Activated CD4-positive, alpha-beta memory T cell treated with anti-CD3 and anti-CD28 coated beads, Interleukin-2, amount 10 ng/mL, durations not matched to agents 7 days and 5 days (primary cell): ENCODE measurements around the gene ARID5A. TPM values are rescaled to one million over a fixed set of nuclear protein-coding genes. Genes with fewer than 3 reads are reported as not detected.

Experiments
- CTCF ChIA-PET: fragments of 350-600 bp; sonication (Branson Sonifier 250); formaldehyde crosslinking; loops from one replicate; lab custom pipeline; 2021; ENCODE audit warnings: antibody characterized with exemption, inconsistent platforms; lab: Charles Lee
- POLR2A ChIA-PET: fragments of 350-600 bp; sonication (Branson Sonifier 250); formaldehyde crosslinking; loops from one replicate; lab custom pipeline; 2021; ENCODE audit warnings: antibody characterized with exemption; lab: Charles Lee
- DNase-seq: peaks from one replicate; pipeline ENCODE4 v3.0.0-alpha.2; 2020
- H3K27ac Mint-ChIP-seq: one replicate; pipeline ENCODE4 v1.8.0; 2021; ENCODE audit warnings: mild to moderate bottlenecking, mixed read lengths
- H3K27me3 Mint-ChIP-seq: one replicate; pipeline ENCODE4 v1.8.0; 2021; ENCODE audit warnings: mixed read lengths
- H3K36me3 Mint-ChIP-seq: one replicate; pipeline ENCODE4 v1.8.0; 2021; ENCODE audit warnings: low read depth, mixed read lengths
- H3K4me1 Mint-ChIP-seq: one replicate; pipeline ENCODE4 v1.8.0; 2021; ENCODE audit warnings: mixed read lengths
- H3K4me3 Mint-ChIP-seq: one replicate; pipeline ENCODE4 v1.8.0; 2021; ENCODE audit warnings: mild to moderate bottlenecking, mixed read lengths
- H3K9me3 Mint-ChIP-seq: one replicate; pipeline ENCODE4 v1.8.0; 2021; ENCODE audit warnings: mixed read lengths
- total RNA-seq, 2 experiments: library from RNA; stranded (reverse); gene quantifications; one replicate each; pipeline ENCODE4 v1.2.3, GENCODE V29; 2021

Gene ARID5A
- total RNA-seq, 2 experiments from 2014 or later: 80.0 to 86.8 TPM

DNA sequence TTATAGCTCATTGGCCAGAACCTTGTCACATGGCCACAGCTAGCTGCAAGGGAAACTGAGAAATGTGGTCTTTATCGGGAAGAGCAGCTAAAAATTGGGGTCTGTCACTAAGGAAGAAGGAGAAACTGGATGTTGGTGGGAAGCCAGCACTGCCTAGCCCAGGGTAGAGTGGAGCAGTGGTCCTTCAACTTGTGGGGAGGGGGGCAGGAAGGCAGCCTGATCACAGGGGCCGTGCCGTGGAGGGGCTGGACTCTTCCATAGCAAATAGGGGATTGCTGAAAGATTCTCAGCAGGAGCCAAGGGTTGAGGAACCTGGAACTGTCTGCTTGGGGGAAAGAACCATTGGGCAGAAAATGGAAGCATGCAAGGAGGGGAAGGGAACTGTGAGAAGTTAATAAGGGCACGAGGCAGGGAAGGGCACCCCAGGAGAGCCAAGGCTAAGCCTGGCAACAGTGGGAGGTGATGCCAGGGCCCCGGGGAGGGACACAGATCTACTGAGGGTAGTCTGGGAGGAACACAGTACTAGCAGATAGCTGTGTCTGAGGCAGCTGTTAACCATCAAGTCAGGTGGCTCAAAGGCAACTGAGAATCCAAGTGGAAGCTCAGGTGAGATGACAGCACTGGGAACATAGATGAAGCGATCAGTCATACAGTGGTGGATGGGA is 25.5 kb upstream of the ARID5A start:
- H3K27me3 Mint-ChIP-seq: peaks cover 19% of the 10 kb centered on the region
- POLR2A ChIA-PET: no interaction called here
- H3K4me3 Mint-ChIP-seq: no peak overlapping the region

DNA sequence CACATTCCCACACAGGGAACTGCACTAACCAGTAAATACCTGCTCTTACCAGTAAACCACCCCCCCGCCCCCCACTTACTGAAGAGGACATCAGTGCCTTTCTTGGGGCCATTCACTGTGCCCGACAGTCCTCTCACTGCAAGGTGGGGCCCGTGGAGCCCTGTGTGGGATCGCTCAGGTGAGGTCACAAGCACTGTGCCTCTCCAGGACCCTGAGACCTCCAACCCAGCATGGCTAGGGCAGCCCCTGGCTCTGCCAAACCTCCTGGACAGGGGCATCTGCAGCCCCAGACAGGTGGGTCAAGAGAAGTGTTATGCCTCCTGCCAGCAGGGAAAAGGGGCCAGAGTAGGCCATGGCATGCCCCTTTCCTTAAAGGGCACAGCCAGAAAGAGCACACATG is 24.7 kb upstream of the ARID5A start:
- peaks cover 14% of the 10 kb centered on the region for H3K36me3 Mint-ChIP-seq
- no peak overlapping the region for H3K27ac Mint-ChIP-seq
- H3K4me1 Mint-ChIP-seq: peaks cover 21% of the 10 kb centered on the region
- peaks cover 19% of the 10 kb centered on the region for H3K27me3 Mint-ChIP-seq
- no peak for DNase-seq
- H3K9me3 Mint-ChIP-seq: peaks cover 15% of the 10 kb centered on the region
- no peak overlapping the region for H3K4me3 Mint-ChIP-seq
- ChIA-PET POLR2A (no interaction called here), CTCF (interaction anchor here (1.0 to 11.6 kb wide), 8 partner anchors 13 to 338 kb away, joined by 3 to 134 read pairs (median 4); partner anchors contain the start of gene NCAPH)

More for the DNA sequence above, 25.5 kb upstream of the ARID5A start:
- H3K27ac Mint-ChIP-seq: no peak overlapping the region
- DNase-seq: no peak
- peaks cover 10% of the 10 kb centered on the region for H3K9me3 Mint-ChIP-seq
- peaks cover 21% of the 10 kb centered on the region for H3K4me1 Mint-ChIP-seq
- peaks cover 10% of the 10 kb centered on the region for H3K36me3 Mint-ChIP-seq
- CTCF ChIA-PET: interaction anchor here (0.6 to 11.6 kb wide), 15 partner anchors 8 to 337 kb away, joined by 3 to 134 read pairs (median 3); partner anchors contain the start of gene NCAPH

DNA sequence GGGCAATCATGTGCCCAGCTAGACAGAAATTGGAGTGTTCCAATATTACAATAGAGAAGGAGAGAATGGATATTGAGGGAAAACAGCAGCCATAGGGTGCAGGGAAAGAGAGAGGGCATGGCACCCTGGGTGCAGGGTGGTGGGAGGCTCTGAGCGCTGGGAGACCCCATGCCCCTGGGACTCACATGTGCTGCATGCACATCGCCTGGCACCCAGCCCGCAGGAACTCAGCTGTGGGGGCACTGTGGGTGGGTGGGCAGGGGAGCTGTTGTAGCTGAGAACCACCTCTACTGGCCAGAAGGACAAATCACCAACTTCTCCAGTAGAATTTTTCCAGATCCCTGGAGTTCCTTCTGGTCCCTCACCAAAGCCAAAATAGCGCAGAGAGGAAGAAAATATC is 24.2 kb upstream of the ARID5A start:
- POLR2A ChIA-PET: no interaction called here
- Mint-ChIP-seq H3K27me3 (peaks cover 21% of the 10 kb centered on the region), H3K4me1 (peaks cover 17% of the 10 kb centered on the region), H3K27ac (no peak overlapping the region), H3K4me3 (no peak overlapping the region), H3K36me3 (peaks cover 19% of the 10 kb centered on the region), H3K9me3 (peaks cover 19% of the 10 kb centered on the region)
- DNase-seq: no peak
- CTCF ChIA-PET: interaction anchor here (0.7 to 11.6 kb wide), 4 partner anchors 42 to 216 kb away, joined by 3 to 134 read pairs (median 13); no protein-coding TSS in a partner anchor

DNA sequence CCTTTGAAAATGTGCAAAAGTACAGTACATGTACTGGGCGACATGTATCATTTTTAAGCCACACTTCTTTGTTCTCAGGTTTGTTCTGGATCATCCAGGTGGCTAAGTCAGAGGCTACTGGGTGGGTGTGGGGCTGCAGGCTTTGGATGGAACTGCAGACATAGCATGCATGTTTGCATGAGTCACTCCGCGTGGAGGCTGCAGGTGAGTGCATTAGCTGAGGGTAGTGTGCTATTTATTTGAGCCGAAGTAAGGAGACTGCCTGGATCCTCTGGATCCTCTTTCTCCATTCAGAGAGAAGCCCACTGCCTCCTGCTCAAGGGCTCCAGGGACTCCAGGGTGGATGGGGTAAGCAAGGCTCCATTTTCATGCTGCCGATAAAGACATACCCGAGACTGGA is 22.0 kb upstream of the ARID5A start:
- peaks cover 21% of the 10 kb centered on the region for H3K27me3 Mint-ChIP-seq
- CTCF ChIA-PET: interaction anchor here (1.1 kb wide), 1 partner anchor 40 kb away, joined by 3 read pairs; no protein-coding TSS in a partner anchor
- no peak for DNase-seq
- POLR2A ChIA-PET: no interaction called here
- peaks cover 26% of the 10 kb centered on the region for H3K9me3 Mint-ChIP-seq
- no peak overlapping the region for H3K27ac Mint-ChIP-seq
- peaks cover 3% of the 10 kb centered on the region for H3K4me1 Mint-ChIP-seq
- H3K4me3 Mint-ChIP-seq: no peak overlapping the region
- H3K36me3 Mint-ChIP-seq: peaks cover 30% of the 10 kb centered on the region

DNA sequence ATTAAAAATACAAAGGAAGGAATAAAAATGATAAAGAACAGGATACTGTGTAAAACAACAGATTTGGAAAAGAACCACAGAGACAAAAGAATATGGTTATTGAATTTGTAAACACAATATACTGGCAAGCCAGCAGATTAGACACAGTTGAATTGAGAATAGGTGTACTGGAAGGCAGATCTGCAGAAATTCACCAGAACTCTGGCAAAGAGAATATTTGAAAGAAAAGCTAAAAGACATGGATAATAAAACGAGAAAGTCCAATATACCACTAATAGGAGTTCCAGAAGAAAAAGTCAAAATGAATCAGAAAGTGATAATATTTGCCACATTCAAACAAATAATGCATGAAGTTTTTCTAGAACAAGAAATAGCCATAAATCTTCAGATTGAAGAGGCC is 19.5 kb upstream of the ARID5A start:
- H3K9me3 Mint-ChIP-seq: peaks cover 26% of the 10 kb centered on the region
- ChIA-PET POLR2A (no interaction called here), CTCF (interaction anchor here (0.7 to 3.7 kb wide), 2 partner anchors 7 to 378 kb away, joined by 3 to 18 read pairs; no protein-coding TSS in a partner anchor)
- peaks cover 30% of the 10 kb centered on the region for H3K36me3 Mint-ChIP-seq
- DNase-seq: no peak
- no peak overlapping the region for H3K4me3 Mint-ChIP-seq
- H3K27me3 Mint-ChIP-seq: peaks cover 9% of the 10 kb centered on the region
- no peak overlapping the region for H3K27ac Mint-ChIP-seq
- peaks cover 13% of the 10 kb centered on the region for H3K4me1 Mint-ChIP-seq

DNA sequence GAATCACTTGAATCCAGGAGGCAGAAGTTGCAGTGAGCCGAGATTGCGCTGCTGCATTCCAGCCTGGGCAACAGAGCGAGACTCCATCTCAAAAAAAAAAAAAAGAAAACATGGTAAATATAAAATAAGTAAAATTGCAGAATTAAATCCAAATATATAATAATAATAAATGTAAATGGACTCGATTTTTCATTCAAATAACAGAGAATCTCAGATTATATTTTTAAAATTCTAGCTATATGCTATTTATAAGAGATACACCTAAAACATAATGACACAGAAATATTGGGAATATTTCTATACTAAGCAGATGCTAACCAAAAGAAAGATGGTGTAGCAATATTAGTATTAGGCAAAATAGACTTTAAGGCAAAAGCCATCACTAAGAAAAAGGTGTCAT is 16.3 kb upstream of the ARID5A start:
- ChIA-PET CTCF (interaction anchor here (3.7 kb wide), 1 partner anchor 11 kb away, joined by 18 read pairs; no protein-coding TSS in a partner anchor), POLR2A (no interaction called here)
- H3K36me3 Mint-ChIP-seq: peaks cover 26% of the 10 kb centered on the region
- peaks cover 43% of the 10 kb centered on the region for H3K4me1 Mint-ChIP-seq
- peaks cover 16% of the 10 kb centered on the region for H3K27me3 Mint-ChIP-seq
- no peak overlapping the region for H3K27ac Mint-ChIP-seq
- no peak overlapping the region for H3K4me3 Mint-ChIP-seq
- no peak for DNase-seq
- H3K9me3 Mint-ChIP-seq: peaks cover 22% of the 10 kb centered on the region

DNA sequence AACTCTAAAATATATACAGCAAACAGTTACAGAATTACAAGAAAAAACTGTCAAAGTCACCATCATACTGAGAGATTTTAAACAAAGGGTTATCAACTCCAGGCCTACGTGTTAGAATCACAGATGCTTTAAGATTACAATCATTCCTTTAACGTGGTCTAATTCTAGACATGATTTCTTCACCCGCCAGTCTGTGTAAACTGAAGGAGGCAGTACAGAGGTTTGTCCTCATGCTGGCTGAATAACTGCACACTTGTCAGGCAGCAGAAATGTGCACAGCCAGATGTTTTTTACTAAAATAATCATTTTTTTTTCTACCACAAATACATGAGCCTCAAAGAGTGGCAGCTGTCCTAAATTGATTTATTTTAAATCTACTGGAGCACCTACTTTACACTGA is 15.9 kb upstream of the ARID5A start:
- H3K36me3 Mint-ChIP-seq: peaks cover 24% of the 10 kb centered on the region
- no peak overlapping the region for H3K4me3 Mint-ChIP-seq
- POLR2A ChIA-PET: interaction anchor here (0.5 kb wide), 1 partner anchor 236 kb away, joined by 3 read pairs; no protein-coding TSS in a partner anchor
- peaks cover 47% of the 10 kb centered on the region for H3K4me1 Mint-ChIP-seq
- CTCF ChIA-PET: interaction anchor here (1.2 to 3.7 kb wide), 2 partner anchors 10 to 11 kb away, joined by 3 to 18 read pairs; no protein-coding TSS in a partner anchor
- DNase-seq: no peak
- H3K27me3 Mint-ChIP-seq: peaks cover 16% of the 10 kb centered on the region
- no peak overlapping the region for H3K27ac Mint-ChIP-seq
- H3K9me3 Mint-ChIP-seq: peaks cover 20% of the 10 kb centered on the region

DNA sequence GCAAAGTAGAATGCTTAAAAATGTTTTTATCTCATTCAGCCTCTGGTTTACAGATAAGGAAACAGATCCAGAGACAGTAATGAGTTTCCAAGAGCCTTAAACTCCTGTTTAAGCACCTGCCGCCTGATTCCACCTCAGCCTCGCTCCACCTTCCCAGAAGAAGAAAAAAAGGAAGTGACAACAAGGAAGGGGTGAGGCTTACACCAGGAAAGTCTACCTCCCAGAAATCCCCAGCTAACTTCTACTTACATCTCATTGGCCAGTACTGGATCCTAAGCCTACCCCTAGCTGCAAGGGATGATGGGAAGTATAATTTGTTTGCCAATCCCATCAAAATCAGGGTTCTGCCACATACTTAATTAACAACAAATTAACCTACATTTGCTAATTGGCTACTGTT is 15.3 kb upstream of the ARID5A start:
- no peak overlapping the region for H3K4me3 Mint-ChIP-seq
- peaks cover 52% of the 10 kb centered on the region for H3K4me1 Mint-ChIP-seq
- peaks cover 15% of the 10 kb centered on the region for H3K9me3 Mint-ChIP-seq

DNA sequence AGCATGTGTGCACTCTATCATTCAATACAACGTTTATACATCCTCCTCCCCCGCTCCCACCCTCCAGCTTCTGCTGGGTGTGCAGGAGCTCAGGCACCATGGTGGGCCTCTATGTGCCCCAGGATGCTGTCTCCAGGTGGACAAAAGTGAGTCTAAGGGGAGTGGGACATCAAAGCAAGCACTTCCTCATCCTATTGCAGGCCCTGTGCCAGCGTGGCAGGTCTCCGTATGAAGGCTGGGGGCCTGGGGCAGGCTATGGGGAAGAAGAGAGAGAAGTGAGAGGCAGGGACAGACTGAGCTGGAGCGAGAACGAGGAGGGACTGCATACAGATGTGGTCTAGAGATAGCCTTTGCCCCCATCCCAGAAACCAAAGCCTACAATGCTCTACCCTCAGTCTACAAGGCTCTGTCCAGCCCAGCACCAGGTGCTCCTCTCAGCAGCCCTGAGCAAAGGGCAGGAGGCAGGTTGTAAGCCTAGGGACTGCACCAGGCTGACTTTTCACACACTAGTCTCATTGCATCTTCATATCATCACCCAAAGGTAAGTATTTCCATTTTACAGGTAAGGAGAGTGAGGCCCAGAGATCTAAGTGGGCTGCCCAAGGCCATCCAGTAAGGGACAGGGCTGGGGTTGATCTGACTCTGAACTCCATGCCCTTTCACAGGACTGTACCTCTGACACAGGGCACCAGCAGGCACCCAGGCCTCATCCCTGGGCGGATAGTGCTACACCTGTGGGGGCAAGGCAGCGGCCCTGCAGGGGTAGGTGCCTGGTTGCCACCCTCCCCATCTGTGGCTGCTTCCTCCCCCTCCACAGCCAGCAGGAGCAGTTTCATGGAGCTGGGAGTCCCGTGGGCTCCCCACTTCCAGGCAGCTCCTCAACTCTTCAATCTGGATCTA is 14.0 kb upstream of the ARID5A start:
- H3K4me1 Mint-ChIP-seq: peaks cover 62% of the 10 kb centered on the region
- peaks cover 5% of the 10 kb centered on the region for H3K9me3 Mint-ChIP-seq
- no peak for DNase-seq
- peak overlapping the region; percentile 40 for H3K27ac Mint-ChIP-seq
- H3K36me3 Mint-ChIP-seq: peaks cover 11% of the 10 kb centered on the region
- H3K4me3 Mint-ChIP-seq: no peak overlapping the region
- ChIA-PET POLR2A (interaction anchor here (0.5 to 9.8 kb wide), 4 partner anchors 15 to 178 kb away, joined by 3 to 221 read pairs (median 6); partner anchors contain the start of gene ARID5A), CTCF (interaction anchor here (1.2 kb wide), 1 partner anchor 31 kb away, joined by 6 read pairs; no protein-coding TSS in a partner anchor)
- H3K27me3 Mint-ChIP-seq: peaks cover 13% of the 10 kb centered on the region

More for the DNA sequence above, 15.3 kb upstream of the ARID5A start:
- Mint-ChIP-seq H3K27ac (no peak overlapping the region), H3K36me3 (peaks cover 19% of the 10 kb centered on the region), H3K27me3 (peaks cover 13% of the 10 kb centered on the region)
- no peak for DNase-seq
- CTCF ChIA-PET: interaction anchor here (1.2 kb wide), 1 partner anchor 11 kb away, joined by 3 read pairs; no protein-coding TSS in a partner anchor
- POLR2A ChIA-PET: interaction anchor here (0.5 to 1.6 kb wide), 2 partner anchors 16 to 236 kb away, joined by 3 to 7 read pairs; partner anchors contain the start of gene ARID5A

DNA sequence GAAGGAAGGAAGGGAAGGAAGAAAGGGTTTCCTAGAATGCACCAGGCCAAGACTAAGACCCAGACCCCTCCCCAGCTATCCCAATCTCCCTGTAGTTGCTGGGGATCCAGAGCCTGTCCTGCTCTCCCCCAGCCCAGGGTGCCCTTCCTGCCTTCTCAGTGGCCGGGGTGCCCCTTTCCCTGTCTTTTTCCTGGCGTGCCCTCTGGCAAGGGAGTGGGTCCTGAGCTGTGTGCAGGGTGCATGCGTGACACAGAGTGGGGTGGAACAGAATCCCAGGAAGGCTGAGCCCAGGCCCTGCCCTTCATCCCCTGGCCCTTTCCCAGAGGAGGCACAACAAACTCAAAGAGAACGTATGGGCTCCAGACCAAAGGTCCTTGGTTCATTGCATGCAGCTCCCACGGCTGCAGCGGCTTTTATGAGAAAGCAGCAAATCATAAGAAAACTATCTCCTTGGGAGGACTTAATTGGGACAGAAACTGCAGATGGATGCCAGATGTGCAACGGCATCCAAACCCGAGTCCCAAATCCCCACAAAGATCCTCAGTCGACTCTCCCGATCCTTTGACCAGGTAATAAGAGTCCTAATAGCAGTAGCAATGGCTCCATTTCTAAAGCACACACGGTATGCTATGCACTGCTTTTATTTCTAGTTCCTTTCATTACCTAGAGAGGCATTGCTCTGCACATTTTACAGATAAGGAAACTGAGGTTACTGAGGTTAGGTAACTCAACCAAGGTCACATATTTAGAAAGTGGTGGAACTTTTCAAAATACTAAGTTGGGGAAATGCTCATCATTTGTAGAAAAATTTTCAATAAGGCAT is 12.7 kb upstream of the ARID5A start:
- H3K36me3 Mint-ChIP-seq: peaks cover 3% of the 10 kb centered on the region
- no peaks in the 10 kb centered on the region for H3K9me3 Mint-ChIP-seq
- H3K27ac Mint-ChIP-seq: peak overlapping the region; percentile 76
- H3K4me1 Mint-ChIP-seq: peaks cover 75% of the 10 kb centered on the region
- peaks cover 13% of the 10 kb centered on the region for H3K27me3 Mint-ChIP-seq
- DNase-seq: no peak
- ChIA-PET POLR2A (interaction anchor here (0.7 to 9.8 kb wide), 8 partner anchors 9 to 188 kb away, joined by 3 to 221 read pairs (median 4); partner anchors contain the start of genes ARID5A and NCAPH), CTCF (interaction anchor here (1.0 to 1.9 kb wide), 2 partner anchors 12 kb away, joined by 3 to 4 read pairs; no protein-coding TSS in a partner anchor)
- H3K4me3 Mint-ChIP-seq: peak overlapping the region; percentile 57

DNA sequence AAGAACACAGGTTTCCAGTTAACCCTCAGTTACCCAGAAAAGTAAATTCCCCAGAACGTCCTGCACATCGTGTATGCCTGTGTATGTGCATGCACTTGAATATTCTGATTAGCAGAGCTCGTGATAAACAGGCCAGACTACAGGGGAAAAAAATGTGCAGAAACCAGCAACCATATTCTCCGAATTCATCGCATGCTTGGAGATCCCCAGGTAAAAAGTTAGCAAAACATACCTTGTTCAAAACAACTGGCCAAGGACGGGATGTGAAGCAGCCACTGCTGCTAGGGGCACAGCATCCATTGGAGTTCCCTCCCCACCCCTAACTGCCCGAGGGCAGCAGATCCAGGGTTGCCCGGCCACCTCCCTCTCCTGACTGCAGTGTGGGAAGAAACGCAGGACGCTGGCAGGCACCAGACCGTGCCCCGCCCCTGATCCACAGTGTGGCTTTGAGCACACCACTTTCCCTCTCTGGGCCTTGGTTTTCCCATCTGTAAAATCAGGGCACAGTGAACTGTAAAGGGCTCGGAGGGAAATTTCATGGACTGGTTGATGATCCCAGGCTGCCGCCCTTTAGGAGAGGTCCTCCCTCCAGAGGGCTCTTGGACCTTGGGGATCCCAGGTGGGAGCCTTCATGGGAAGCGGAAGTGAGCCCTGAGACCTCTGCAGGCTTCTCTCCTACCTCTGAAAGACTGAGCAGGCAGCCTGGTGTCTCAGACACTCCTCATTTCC is 11.9 kb upstream of the ARID5A start:
- peaks cover 82% of the 10 kb centered on the region for H3K4me1 Mint-ChIP-seq
- POLR2A ChIA-PET: interaction anchor here (1.1 to 9.8 kb wide), 8 partner anchors 8 to 189 kb away, joined by 3 to 221 read pairs (median 4); partner anchors contain the start of genes ARID5A and NCAPH
- peaks cover 13% of the 10 kb centered on the region for H3K27me3 Mint-ChIP-seq
- no peaks in the 10 kb centered on the region for H3K36me3 Mint-ChIP-seq
- H3K9me3 Mint-ChIP-seq: no peaks in the 10 kb centered on the region
- peak overlapping the region; percentile 57 for H3K4me3 Mint-ChIP-seq
- CTCF ChIA-PET: interaction anchor here (1.0 to 2.3 kb wide), 4 partner anchors 11 to 30 kb away, joined by 3 to 7 read pairs (median 6); no protein-coding TSS in a partner anchor
- peak overlapping the region; percentile 76 for H3K27ac Mint-ChIP-seq
- peak; percentile 45 for DNase-seq
